Ishikawa (cell line): ENCODE data around the gene PLP2.

ENCODE experiments used
- CEBPB ChIP-seq: IDR thresholded peaks from 2 replicates; pipeline ENCODE4 v1.6.1; 2012
- CREB1 ChIP-seq: IDR thresholded peaks from 2 replicates; pipeline ENCODE4 v1.6.1; 2012; ENCODE audit warnings: low read depth
- EGR1 ChIP-seq: IDR thresholded peaks from 2 replicates; pipeline ENCODE4 v1.6.1; 2012
- EP300 ChIP-seq: IDR thresholded peaks from 2 replicates; pipeline ENCODE4 v1.6.1; 2012; ENCODE audit warnings: borderline replicate concordance
- FOXM1 ChIP-seq: IDR thresholded peaks from 2 replicates; pipeline ENCODE4 v1.6.1; 2012; ENCODE audit warnings: low read depth, borderline replicate concordance
- MAX ChIP-seq: IDR thresholded peaks from 2 replicates; pipeline ENCODE4 v1.6.1; 2012
- NFIC ChIP-seq: IDR thresholded peaks from 2 replicates; pipeline ENCODE4 v1.6.1; 2012
- RAD21 ChIP-seq: IDR thresholded peaks from 2 replicates; pipeline ENCODE4 v1.6.1; 2012; ENCODE audit warnings: low read depth
- REST ChIP-seq: IDR thresholded peaks from 2 replicates; pipeline ENCODE4 v1.6.1; 2012; ENCODE audit warnings: low read depth, mild to moderate bottlenecking
- TAF1 ChIP-seq: IDR thresholded peaks from 2 replicates; pipeline ENCODE4 v1.6.1; 2012; ENCODE audit warnings: low read depth, mild to moderate bottlenecking
- TCF12 ChIP-seq: IDR thresholded peaks from 2 replicates; pipeline ENCODE4 v1.6.1; 2012; ENCODE audit warnings: low read depth
- TEAD4 ChIP-seq: IDR thresholded peaks from 2 replicates; pipeline ENCODE4 v1.6.1; 2012
- USF1 ChIP-seq: IDR thresholded peaks from 2 replicates; pipeline ENCODE4 v1.6.1; 2012
- YY1 ChIP-seq: IDR thresholded peaks from 2 replicates; pipeline ENCODE4 v1.6.1; 2012; ENCODE audit warnings: low read depth
- ZBTB7A ChIP-seq: IDR thresholded peaks from 2 replicates; pipeline ENCODE4 v1.6.1; 2012; ENCODE audit warnings: low read depth

PLP2 gene

GRCh38 chrX:49155900-49156837, 15.5 kb upstream of the PLP2 start:
- TF ChIP-seq EP300 (no peak), CREB1 (no peak), TAF1 (no peak), CEBPB (no peak), RAD21 (peak; percentile 27; the same call in 1 of the 2 replicates), REST (no peak), MAX (peak; percentile 68; the same call in 1 of the 2 replicates), YY1 (no peak)

- TF ChIP-seq MAX (no peak), CEBPB (no peak), EP300 (no peak), USF1 (no peak), YY1 (no peak), NFIC (no peak), TAF1 (no peak), FOXM1 (no peak), RAD21 (no peak), ZBTB7A (no peak), CREB1 (no peak), EGR1 (no peak), REST (no peak), TCF12 (no peak), TEAD4 (no peak)
Observed at GRCh38 chrX:49157194-49157593, 14.5 kb upstream of the PLP2 start.

- TF ChIP-seq TCF12 (no peak), MAX (no peak), TEAD4 (no peak)
Observed at GRCh38 chrX:49160908-49161307, 10.8 kb upstream of the PLP2 start.

GRCh38 chrX:49161632-49162031, 10.1 kb upstream of the PLP2 start:
- TF ChIP-seq EP300 (no peak), MAX (no peak)

GRCh38 chrX:49162620-49163019, 9.1 kb upstream of the PLP2 start, which contains the start of gene MAGIX:
Gene MAGIX (plus strand): TSS chrX:49162758. CDS start chrX:49162890, 132 bp downstream.
- no peak for TF ChIP-seq MAX
- no peak for TF ChIP-seq ZBTB7A
- no peak for TF ChIP-seq USF1
- no peak for TF ChIP-seq FOXM1
- TF ChIP-seq TEAD4, result no peak
- TF ChIP-seq YY1, result no peak
- TF ChIP-seq EP300, result no peak
- TF ChIP-seq CREB1, result no peak
- TF ChIP-seq TAF1, result no peak
- TF ChIP-seq RAD21, result no peak
- TF ChIP-seq NFIC, result no peak
- TF ChIP-seq TCF12, result no peak
- no peak for TF ChIP-seq CEBPB
- no peak for TF ChIP-seq EGR1
- TF ChIP-seq REST, result no peak
